ENCODE measurements around the gene DRD4.

The DRD4 gene

GRCh38 chr11:610146-610801 is 26.8 kb upstream of the DRD4 start:
- no peak for DNase-seq (ENCODE audit: low spot score)

DNA sequence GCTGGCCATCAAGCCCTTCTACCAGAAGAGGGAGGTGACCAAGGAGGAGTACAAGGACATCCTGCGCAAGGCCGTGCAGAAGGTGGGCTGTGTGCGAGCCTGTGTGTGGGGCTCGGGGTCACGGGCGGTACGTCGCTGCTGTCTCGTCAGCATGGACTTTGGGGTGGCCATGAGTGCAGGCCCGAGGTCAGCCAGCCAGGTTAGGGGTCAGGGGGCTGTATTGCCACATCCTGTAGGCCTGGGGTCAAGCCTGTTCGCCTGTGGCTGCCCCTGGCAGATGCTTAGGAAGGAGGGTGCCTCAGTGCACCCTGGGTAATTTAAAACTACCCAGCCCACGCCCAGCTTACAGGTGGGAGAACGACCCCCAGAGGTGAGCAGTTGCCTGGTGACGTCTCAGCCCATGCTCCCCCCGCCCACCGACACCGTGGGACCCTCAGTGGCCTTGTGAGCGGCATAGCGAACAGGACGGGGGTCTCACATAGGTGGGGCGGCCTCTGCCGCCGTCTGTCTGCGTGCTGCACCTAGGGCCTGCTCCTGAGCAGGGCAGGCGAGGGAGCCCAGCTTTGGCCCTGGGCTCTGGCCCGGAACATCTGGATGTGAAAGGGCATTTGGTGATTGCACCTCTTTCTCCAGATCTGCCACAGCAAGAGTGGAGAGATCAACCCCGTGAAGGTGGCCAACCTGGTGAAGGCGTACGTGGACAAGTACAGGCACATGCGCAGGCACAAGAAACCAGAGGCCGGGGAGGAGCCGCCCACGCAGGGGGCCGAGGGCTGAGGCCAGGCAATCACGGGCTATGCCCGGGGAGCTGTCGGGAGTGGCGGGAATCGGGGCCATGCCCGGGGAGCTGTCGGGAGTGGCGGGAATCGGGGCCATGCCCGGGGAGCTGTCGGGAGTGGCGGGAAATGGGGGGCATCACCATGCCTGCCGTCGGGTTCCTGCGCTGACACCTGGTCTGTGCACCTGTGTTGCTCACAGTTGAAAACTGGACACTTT is 25.8 kb upstream of the DRD4 start:
- DNase-seq (ENCODE audit: low spot score): no peak

DNA sequence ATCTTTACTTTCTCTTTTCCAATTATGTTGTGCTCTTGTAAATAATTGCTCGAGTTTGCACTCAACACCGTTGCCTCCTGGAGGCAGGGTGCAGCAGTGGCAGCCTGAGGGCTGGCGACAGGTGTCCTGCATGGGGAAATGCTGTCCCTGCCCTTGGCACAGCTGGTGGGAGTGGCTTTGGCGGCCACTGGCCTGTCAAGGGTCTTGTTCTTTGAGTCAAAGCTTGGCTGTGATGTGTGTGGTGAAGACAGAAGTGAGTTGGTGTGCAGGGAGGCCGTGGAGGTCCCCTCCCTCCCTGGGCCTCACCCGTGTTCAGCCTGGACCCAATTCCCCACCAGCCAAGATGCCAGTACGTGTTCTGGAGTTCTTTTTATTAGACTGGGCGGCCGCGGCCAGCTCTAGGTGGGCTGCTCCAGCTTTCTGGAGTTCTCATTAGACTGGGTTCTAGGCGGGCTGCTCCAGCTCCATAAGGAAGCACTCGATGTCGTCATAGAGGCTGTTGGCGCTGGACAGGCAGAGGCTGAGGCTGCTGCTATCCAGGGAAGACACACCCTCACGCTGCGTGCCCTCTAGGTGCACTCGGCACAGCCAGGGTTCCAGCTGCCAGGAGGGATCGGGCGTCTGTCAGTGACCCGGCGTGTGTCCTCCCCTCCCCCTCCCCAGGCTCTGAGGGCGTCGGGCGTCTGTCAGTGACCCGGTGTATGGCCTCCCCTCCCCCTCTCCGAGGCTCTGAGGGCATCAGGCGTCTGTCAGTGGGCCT is 24.7 kb upstream of the DRD4 start:
- DNase-seq (ENCODE audit: low spot score): no peak

DNA sequence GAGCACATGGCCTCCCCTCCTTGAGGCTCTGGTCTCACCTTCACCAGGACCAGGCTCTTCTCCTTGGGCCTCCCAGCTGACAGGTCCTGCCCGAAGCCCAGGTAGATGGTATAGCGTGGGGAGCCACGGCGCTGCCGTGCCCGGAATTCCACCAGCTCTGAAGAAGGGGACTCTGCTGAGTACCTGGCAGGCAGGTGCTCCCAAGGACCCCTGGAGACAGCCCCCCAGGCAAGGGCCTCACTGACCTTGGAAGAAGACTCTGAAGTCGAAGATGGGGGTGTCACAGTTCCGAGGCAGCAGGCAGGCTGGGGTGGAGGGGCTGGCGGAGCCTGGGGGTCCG is 24.1 kb upstream of the DRD4 start:
- DNase-seq (ENCODE audit: low spot score): no peak

DNA sequence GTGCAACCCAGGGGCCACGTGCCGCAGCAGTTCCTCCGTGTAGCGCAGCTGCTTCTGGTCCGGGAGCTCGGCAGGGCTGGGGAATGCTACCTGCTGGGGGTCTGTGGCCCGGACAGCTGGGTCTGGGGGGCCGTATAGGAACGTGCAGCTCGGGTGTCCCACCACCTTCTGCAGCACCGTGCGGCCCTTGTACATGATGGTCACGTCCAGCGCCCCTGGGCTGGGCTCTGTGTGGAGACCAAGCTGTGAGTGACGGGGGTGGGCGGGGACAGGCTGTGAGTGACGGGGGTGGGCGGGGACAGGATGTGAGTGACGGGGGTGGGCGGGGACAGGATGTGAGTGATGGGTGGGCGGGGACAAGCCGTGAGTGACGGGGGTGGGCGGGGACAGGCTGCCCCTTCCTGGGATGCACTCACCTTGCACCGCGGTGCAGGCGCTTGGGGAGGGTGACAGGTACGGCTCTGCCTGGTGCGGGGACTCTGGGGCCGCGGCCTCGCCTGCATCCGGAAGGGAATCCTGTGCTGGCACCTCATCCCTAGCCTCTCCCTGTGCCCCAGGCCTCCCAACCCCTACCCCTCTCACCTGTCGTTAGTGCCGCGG is 23.6 kb upstream of the DRD4 start:
- DNase-seq (ENCODE audit: low spot score): no peak

GRCh38 chr11:614021-614622 is 22.9 kb upstream of the DRD4 start:
- no peak for DNase-seq (ENCODE audit: low spot score)

- no peak for DNase-seq (ENCODE audit: low spot score)
Measured at GRCh38 chr11:614623-615503, 22.2 kb upstream of the DRD4 start.

- peak; percentile 87 for DNase-seq (ENCODE audit: low spot score)
Measured at GRCh38 chr11:615504-616319, 21.4 kb upstream of the DRD4 start, which contains the start of gene IRF7. Gene IRF7, minus strand, starts transcription at chr11:615950. Its CDS starts 586 bp downstream, at chr11:615364.

DNA sequence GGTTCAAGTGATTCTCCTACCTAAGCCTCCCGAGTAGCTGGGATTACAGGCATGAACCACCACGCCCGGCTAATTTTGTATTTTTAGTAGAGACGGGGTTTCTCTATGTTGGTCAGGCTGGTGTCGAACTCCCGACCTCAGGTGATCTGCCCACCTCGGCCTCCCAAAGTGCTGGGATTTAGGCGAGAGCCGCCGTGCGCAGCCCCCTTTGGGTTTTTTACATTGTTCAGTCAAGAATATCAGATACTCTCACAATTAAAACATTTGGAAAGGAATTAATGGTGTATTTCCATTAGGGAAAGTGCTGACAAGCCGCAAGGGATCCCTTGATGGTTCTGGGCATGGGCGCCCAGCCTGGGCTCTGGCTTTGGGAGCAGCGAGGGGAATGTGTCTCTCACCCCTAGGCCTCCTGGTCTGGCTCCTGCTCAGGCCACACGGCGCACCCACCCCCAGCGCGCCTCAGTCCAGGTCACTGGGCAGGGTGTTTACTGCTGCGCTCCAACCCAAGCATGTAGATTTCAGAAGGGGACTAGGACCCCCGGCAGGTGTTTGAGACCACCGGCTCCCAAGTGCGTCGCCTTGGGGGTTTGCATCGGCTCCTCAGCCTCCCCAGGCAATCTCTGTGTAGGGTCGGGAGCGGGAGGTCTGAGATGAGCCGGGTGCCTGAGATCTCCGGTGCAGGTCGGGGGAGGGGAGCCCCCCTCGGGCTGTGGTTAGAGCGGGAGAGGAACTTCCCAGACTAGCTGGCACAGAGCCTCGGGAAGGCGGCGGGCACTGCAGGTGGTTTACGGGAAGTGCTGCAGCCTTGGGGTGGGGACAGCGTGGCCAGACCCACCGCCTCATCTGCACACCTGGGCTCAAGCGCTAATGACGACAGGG is 20.5 kb upstream of the DRD4 start:
- no peak for DNase-seq (ENCODE audit: low spot score)

- DNase-seq (ENCODE audit: low spot score): no peak
Measured at GRCh38 chr11:617199-617911, 19.7 kb upstream of the DRD4 start.

DNA sequence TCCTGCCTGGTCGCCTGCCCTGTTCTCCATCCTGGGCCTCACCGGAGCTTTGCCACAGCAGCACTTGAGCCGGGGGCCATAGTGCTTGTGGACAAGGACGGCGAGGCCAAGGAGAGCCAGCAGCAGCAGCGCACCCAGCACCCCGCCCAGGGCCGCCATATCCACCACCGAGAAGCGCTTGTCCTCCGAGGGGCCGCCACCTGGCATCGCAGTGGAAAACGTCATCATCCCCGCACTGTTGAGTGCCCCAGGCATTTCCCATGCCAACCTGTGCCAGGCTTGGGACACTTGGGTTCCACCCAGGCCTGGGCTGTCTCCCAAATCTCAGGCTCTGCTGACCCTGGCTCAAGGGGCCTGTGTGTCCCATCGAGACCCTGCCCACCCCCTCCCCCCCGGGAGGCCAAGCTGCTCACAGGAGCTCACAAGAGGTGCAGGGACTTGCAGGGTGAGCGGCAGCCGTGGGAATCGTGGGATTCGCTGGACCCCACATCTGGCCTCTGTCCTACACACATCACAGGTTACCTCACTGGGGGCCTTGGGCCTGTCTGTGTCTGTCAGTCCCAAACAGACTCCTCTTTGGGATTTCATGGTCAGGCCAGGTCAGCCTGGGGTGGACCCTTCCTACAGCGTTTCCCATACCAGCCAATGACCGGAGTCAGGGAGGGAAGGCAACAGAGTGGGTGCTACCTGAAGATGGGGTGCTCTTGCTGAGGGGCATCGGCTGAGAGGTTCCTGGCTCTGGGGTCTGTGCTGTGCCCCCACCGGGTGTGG is 19.0 kb upstream of the DRD4 start:
- no peak for DNase-seq (ENCODE audit: low spot score)

DNA sequence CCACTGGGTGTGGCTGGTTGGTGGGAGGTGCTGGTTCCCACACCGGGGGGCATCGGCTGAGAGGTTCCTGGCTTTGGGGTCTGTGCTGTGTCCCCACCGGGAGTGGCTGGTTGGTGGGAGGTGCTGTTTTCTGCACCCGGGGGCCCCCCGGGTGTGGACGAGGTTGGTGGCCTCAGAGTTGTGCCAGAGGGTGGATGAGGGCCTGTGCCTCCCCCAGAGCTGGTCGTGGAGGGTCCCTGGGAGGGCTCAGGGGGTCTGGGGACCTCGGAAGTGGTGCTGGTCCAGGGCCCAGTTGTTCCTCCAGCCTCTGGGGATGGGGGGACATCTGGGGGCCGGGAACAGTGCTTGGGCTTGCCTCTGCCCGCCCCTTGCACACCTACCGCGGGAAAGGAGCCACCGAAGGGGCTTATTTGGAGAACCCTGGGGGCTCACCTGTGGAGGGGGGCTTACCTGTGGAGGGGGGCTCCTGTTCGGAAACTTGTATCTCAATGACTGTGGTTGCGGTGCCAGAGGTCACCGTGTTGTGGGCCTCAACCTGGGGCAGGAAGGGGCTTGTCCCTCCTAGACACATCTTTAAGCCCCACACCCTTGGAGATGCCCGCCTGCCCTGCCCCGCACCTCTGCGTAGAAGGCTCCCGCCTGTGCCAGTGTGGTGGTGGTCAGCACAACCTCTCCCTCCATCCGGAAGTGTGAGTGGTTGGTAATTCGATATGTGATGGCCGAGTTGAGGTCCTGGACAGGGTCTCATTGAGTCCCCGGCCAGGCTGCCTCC is 18.0 kb upstream of the DRD4 start:
- DNase-seq (ENCODE audit: low spot score): no peak

DNA sequence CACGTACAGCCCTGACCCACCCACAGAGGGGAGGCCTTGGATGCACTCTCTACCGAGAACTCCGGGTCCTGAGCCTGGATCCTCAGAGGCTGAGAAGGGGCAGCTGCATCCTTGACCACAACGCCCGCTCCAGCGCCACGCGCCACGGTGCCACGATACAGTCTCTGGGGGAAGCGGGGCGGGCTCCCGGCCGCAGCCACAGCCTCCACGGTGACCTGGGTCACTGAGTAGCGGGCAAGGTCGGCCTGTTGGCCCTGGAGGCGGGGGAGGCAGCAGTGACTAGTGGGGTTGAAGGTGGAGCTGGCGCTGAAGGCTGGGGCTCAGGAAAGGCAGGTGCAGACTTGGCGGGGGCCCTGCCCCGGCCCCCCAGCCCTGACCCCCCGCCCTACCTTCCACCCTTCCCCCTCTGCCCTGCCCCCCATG is 17.4 kb upstream of the DRD4 start:
- DNase-seq (ENCODE audit: low spot score): no peak

DNA sequence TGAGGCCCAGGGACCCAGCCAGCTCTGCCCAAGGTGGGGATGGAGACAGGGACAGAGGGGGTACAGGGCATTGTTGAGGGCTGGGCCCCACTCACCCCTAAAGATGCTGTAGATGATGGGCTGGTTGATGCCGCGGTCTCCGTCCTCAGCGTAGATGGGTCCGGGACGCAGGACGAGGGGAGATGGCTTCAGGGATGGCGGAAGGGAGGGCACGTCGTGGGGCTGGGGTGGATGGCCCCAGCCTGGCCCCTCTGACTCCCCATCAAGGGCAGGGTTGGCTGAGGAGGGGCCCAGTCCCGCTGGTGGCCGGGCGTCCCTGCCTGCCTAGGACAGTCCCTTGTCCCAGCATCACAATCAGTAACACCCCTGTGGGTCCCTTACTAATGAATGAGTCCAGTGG is 16.9 kb upstream of the DRD4 start:
- no peak for DNase-seq (ENCODE audit: low spot score)

DNA sequence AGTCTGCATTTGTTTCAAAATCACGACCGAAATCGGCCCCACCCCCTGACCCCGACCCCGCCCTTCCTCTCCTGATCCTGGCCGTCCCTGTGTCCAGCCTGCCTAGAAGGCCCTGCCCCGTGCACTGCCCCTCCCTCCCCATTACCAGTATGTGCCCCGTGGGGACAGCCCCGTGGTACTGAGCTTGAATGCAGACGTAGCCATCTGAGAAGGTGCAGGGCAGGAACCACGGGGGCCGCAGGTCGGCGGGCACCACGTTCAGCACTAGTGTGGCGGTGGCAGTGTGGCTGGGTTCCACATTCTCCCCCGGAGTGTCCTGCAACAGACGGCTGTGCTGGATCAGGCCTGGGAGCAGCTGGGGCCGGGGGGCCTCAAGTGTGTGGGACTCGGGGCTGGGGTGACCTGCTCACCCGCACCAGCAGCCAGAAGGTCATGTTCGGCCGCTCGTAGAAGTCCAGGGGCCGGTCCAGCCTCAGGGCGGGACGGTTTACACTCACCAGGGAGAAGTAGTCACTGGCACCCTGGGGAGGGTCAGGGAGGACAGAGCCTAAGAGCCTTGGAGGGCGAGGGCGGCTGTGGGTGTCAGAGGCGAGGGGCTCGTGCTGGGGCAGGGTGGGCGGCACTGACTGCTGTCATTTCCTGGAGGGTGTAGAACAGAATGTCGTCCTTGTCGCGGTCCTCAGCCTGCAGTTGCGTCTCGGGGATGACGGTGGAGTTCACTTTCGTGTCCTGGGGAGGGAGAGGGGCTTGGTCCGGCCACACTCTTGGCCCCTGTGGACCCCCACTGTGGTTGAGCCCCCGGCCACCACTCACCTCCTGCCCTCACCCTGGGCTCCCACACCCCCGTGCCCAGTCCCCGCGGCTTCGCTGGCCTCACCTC is 15.9 kb upstream of the DRD4 start:
- no peak for DNase-seq (ENCODE audit: low spot score)

GRCh38 chr11:621838-622237 is 15.2 kb upstream of the DRD4 start:
- DNase-seq (ENCODE audit: low spot score): no peak

All from pons (tissue), 1 donor.